Activated CD8-positive, alpha-beta memory T cell treated with anti-CD3 and anti-CD28 coated beads for 1 hour (primary cell): Measurements from ENCODE around the gene AMER1.

Experiments
- DNase-seq, 2 donors: peaks; one replicate each; pipeline ENCODE4 v3.0.0-alpha.2; 2020; ENCODE audit warnings: low read depth in 1 of 2; ENCODE audit errors: extremely low read depth in 1 of 2

The AMER1 gene

DNA sequence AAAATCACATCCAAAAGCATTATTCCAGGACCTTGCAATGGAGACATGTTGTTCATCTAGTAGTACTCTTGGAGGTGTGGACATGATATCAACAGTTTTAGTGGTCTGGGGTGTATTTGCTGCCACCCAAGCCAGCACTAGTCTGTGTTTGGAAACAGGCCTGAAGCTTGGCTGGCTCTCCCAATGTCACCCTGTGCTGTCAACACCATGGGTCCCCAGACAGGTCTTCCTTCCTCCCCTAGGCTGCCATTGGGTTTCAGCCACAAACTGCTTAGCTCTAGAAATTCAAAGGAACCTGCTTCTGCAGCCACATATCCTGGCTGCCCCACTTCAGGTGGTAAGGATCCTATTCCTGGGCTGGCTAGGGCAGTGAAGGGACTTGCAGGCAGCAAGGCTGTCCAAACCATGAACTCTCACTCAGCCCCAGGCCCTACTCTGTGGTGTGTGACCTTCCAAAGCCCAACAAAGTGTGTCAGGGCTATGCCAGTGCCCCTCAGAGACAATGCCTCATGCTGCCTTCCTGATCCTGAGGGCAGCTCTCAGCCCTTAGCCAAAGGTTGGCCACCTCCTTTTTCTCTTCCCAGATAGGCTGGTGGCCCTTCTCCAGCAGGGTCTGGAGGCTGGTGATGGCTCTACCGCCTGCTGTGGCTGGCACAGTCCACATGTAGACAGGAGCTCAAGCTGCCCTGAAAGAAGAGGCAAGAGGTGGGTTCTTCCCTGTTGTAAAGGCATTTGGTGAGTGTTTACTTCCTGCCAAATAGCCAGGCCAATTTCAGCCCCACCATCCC is 18.3 kb downstream of the AMER1 start:
- no peak for DNase-seq

DNA sequence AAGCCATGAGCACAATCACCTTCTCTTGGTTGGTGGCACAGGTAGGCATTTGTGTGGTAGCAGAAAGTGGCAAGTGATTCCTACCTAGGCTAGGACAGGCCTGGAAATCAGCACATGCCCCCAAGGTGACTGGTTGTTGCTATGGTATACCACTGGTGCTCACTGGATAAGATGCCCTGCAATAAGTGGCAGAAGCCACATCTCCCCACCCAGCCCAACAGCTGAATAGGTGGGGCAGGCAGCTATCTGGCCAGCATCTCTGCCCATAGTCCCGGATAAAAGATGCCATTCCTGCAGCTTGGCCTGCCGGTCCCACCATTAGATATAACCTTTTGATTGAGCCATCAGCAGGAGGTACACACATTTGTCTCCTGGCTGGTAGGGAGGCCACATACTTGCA is 21.1 kb downstream of the AMER1 start:
- DNase-seq = no peak

DNA sequence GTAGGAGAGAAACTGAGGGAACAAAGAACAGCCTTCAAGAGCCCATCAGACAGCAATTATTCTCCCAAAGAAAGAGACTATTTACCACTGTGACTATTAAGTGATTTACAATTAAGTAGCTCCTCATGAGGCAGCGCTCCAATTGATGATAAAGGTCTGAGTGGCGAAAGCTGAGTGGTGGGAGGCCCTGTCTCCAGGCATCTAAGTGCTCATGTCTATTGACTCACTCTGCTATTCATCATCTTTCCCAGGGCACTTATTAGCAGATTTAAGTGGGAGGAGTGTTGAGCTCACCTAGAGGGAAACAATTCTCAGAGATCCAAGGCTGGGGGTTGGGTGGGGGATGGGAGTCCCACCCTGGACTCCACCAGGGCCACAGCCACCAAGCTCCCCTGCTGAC is 23.3 kb downstream of the AMER1 start:
- DNase-seq = no peak

DNA sequence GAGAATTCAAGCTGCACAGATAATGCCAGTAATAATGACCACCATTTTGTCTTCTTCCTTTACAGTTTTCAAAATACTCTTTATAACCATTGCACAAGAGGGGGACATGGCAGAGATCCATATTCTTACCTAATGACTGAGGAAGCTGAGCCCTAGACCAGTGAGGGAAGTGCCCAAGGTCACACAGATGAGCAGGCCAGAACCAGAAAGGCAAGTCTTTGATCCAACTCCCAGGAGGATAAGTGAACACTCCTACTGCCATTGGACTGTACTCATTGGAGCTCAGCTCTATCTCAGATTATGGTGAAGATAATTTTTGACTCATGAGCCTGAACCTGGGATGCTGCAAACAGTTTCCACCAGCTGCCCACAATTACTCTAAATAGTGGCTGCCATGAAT is 28.6 kb downstream of the AMER1 start:
- no peak for DNase-seq

DNA sequence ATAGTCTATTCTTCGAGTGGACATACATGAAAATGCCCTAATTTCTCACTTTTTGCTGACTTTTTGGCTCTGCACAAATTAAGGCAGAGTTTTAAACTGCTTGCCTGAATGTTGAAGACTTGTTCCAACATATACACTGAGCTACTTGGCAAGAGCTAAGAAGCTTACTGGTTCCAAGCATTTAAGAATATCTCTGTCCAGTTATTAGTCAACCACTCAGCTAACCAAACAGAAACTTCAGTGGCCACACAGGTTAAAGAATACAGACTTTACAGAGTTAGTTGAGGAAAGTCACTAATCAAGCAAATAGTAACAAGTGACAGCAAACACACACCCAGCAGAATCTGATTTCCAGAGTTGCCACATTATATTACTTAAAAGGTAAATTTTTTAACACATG is 35.5 kb downstream of the AMER1 start:
- no peak for DNase-seq

DNA sequence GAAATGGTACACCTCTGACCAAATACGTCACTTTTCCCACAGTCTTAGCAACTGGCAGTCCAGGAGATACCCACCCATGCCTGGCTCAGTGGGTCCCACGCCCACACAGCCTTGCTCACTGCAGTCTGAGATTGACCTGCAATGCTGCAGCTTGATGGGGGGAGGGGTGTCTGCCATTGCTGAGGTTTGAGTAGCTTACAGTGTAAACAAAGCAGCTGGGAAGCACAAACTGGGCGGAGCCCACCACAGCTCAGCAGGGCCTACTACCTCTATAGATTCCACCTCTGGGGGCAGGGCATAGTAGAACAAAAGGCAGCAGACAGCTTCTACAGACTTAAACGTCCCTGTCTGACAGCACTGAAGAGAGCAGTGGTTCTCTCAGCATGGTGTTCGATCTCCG is 52.7 kb downstream of the AMER1 start:
- DNase-seq = no peak

DNA sequence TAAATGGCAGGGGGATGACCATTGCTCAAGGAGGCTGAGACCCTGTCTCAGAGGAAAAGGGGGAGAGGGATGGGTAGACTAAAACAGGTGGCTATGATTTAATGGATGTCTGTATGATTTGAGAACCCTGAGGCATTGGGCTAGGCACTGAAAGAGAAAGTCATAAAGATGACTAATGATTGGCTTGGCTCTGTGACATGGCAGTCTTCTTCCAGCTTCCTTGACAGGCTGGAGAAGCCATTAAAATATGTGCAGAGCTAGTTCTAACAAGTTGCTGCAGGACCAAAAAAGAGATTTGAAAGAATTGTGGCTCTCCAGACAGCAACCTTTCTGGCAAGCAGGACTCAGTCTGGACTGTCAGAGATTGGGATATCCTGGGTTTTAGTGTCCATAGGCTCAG is 53.6 kb downstream of the AMER1 start:
- DNase-seq = no peak

DNA sequence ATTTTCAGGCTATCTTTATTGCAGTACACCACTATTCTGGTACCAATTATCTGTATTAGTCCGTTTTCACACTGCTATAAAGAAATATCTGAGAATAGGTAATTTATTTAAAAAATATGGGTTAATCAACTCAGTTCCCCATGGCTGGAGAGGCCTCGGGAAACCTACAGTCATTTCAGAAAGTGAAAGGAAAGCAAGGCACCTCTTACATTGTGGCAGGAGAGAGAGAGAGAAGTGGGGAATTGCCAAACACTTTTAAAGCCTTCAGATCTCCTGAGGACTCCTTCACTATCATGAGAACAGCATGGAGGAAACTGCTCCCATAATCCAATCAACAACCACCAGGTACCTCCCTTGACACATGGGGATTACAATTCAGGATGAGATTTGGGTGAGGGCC is 54.7 kb downstream of the AMER1 start:
- no peak for DNase-seq
